Stimulated activated CD4-positive, alpha-beta T cell treated with anti-CD3 and anti-CD28 coated beads, Interleukin-4, amount 100 ng/mL, for 1 hour (primary cell): ENCODE data around the gene TOMT.

Experiments
- DNase-seq: peaks from one replicate; pipeline ENCODE4 v3.0.0-alpha.2; 2020

TOMT gene, protein sequence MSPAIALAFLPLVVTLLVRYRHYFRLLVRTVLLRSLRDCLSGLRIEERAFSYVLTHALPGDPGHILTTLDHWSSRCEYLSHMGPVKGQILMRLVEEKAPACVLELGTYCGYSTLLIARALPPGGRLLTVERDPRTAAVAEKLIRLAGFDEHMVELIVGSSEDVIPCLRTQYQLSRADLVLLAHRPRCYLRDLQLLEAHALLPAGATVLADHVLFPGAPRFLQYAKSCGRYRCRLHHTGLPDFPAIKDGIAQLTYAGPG

DNA sequence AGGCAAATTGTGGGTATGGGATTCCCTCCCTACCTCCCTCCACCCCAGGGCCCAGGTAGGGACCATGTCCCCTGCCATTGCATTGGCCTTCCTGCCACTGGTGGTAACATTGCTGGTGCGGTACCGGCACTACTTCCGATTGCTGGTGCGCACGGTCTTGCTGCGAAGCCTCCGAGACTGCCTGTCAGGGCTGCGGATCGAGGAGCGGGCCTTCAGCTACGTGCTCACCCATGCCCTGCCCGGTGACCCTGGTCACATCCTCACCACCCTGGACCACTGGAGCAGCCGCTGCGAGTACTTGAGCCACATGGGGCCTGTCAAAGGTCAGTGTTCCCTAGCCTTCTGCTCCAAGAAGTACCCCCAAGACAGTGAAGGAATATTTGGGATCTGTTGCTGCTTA is at the start of gene TOMT:
Gene TOMT (plus strand): TSS at position 37 of the 400 bp plus-strand sequence. CDS start 28 bp downstream, at position 65.
- DNase-seq = no peak

GRCh38 chr11:72058416-72059034 is 47.2 kb upstream of the TOMT start:
- DNase-seq = no peak

DNA sequence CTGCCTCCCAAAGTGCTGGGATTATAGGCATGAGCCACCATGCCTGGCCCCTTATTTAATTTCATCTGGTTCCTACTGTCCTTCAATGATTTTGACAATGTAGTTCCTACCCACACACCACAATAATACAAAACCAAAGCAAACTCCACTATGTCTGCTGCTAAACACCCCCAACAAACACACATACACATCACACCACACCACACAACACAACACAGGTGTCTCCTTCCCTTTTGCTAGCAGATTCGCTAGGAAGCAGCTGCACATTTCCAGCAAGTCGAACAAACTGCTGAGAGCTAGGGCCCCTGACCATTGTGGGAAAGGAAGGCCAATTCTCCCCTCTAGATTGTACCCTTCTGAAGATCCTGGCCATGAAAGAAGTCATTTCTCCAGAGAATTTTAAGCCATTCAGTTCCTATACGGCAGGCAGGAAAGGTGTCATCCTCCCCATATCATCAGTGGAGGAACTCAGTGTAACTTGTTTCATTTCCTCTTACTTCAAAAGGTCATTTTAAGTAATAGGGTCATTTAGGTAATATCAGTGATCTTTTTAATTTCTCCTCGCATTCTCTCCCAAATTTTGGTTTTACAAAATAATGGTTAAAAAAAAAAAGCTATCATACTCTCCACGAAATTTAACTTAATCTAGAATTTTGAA is 43.9 kb upstream of the TOMT start:
- no peak for DNase-seq

- no peak for DNase-seq
Observed at GRCh38 chr11:72066855-72067254, 38.9 kb upstream of the TOMT start.

DNA sequence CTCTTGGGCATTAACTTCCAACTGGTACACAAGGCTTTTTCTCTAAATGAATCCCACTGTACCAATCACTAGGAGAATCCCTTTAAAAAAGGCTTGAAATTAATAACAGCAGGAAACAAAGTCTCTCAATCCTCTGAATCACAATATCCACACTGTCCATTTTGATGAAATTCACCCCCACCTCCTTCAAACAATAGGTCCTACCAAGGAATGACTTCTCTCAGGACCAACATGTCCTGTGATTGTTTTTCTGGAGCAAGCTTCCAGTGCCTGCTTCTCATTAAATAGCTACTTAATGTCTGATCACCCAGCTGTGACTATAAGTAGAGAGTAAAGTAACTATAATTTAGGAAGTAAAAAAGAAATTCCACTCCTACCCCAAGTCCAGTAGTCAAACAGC is 38.5 kb upstream of the TOMT start:
- DNase-seq = no peak

DNA sequence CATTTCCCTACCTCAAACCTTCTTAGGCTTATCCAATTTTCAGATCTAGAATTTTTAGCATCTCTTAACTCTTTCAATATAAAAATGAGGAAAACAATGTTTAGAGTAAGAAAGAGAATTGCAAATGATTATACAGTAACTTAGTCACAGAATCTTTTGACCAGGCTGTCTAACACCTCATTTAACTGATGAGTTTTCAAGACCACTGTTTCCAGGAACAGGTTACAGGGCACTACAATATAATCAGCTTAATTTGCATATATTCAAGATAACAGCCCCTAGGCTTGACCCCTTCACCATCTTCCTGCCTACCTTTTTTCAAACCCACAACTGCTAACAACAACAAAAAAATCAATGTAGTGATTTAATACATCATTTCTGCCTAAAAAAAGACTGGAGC is 38.0 kb upstream of the TOMT start:
- DNase-seq = no peak

DNA sequence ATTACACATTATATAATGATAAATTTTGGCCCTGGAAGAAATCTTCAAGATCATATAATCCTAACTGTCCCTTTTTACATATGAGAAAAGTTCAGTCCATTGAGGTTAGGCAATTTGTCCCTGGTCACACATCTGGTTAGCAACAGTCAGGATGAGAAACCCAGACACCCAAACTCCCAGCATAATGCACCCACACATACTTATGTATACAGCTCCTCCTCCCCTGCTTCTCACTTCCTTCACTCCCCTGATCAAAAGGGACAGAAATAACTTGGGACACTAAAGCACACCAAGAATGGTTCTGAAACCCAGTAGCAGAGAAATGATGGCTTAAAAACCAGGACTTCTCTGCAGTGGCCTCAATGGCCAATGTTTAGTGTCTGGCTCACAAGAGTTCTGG is 36.5 kb upstream of the TOMT start:
- no peak for DNase-seq

DNA sequence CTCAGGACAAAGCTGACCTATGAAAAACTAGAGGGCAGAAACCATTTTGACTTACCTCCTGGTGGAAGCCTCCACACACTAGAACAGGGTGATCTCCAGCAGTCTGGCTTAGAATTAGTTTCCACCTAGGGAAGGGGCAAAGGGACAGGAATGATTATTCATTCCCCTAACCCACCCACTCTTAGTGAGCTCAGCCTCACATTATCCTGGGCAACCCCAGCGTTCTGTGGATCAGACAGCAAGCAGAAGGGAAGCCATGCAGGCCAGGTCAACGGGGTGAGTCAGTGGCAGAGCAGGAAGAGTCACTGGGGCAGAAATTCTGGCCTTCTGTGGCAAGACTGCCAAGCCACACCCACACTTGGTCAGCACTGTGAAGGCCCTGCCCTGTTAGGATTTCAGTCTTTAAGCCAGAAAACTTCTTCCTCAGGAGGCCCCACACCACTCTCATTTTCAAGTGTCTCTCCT is 35.9 kb upstream of the TOMT start:
- no peak for DNase-seq

GRCh38 chr11:72070491-72070890 is 35.2 kb upstream of the TOMT start:
- no peak for DNase-seq

DNA sequence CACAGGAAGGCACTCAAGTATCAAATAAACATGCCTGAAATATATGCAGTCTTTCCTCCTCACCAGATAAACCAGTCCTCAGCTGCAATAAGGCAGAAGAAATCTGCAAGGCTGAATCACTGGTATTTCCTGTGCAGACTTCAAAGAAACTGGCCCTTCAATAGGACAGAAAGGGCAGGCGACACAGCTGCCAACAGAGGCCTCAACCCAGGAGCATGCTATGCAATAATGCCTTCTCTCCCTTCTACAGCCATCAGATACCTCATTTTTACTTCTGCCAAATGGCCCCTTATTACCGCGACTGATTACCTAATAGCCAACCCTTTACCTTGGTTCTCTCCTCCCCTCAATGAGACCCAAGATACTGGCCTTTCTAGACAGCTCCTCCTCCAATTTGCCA is 33.4 kb upstream of the TOMT start:
- DNase-seq = no peak

- DNase-seq = no peak
Observed at GRCh38 chr11:72075109-72075508, 30.6 kb upstream of the TOMT start.

GRCh38 chr11:72075756-72076155 is 30.0 kb upstream of the TOMT start:
- no peak for DNase-seq

- no peak for DNase-seq
Observed at GRCh38 chr11:72078477-72078876, 27.2 kb upstream of the TOMT start.

GRCh38 chr11:72079819-72080325 is 25.9 kb upstream of the TOMT start:
- DNase-seq = no peak

DNA sequence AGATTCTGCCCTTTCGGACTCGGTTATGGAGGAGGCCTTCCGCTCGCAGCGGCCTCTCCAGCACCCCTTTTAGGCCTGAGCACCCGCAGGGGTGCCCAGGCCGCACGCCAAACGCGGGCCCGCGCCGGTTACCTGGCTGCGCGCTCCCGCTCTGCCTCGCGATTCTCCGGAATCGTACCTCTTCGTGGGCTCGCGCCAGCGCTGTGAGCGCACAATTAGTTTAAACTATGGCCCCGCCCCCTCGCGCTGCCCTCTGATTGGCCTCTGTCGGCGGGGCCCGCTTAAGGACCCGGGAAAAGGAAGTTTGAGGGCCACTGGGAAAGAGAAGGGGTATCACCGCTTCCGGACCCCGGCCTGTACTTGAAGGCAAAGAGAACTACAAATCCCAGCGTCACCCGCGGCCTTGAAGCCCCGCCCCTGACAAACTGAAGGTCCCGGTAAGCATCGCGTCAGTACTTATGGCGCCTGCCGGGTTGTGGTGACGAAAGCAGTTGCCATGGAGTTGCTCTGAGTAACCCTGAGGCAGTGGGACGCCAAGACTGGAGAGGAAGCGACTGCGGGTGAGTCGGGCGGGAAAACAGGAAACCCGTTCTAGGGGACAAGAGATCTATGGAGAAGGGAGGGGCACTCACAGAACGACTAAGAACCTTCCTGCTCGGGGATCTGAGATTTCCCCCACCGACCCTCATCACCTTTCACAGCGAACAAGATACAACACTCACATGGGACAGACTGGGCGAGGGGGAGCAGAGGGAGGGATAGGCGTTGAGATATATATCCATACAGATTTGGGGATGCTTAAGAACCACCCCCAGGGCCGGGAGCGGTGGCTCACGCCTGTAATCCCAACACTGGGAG is 25.2 kb upstream of the TOMT start, which contains the start of the genes LRRC51 and NUMA1:
Gene LRRC51 (plus strand): TSS at position 525 of the 858 bp plus-strand sequence. CDS start 8,234 bp downstream, outside the sequence.
Gene NUMA1 (minus strand): TSS at position 217 of the 858 bp plus-strand sequence. CDS start 44,599 bp downstream, outside the sequence.
- DNase-seq = peak; percentile 97

GRCh38 chr11:72081184-72081644 is 24.5 kb upstream of the TOMT start:
- DNase-seq = no peak

DNA sequence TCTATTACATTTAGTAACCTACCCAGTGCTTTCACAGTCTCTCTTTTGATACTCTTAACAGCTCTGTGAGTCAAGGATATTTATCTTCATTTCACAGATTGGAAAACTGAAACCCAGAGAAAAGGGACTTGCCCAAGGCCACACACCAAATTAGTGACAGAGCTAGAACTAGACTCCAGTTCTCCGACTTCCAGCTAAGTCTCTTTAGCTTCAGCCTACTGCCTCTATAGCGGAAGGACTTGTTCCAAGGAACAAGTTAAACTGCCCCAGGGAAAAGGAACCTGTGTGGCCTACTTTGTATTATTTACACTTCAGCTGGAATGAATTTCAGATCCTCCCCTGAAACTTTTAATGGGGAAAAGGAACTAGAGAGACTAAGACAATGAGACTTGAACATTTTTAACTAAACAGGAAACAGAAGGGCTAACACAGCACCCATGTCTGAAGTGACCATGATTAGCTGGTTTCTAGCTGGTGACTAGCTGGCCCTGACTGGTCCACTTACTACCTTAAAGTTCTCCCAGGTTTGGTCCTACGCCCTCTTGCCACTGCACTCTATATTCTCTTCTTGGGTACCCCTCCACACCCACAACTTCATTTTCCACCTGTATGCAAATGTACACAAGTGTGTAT is 23.8 kb upstream of the TOMT start:
- DNase-seq = no peak

DNA sequence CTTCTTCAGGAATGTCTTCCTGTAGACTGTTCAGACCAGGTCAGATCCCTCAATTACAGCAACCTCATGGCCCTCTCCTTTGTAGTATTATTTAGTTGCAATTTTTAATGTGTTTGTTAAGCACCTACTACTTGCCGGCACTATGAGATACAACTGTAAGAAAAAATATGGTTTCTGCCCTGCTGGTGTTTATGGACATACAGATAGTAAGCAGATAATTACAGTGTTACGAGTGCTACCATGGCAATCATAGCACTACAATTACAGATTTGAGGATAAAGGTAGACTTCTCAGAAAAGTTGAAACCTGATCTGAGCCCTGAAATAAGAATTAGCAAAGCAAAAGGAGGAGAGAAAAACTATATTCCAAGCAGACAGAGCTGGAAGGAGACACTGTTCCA is 22.3 kb upstream of the TOMT start:
- DNase-seq = no peak

DNA sequence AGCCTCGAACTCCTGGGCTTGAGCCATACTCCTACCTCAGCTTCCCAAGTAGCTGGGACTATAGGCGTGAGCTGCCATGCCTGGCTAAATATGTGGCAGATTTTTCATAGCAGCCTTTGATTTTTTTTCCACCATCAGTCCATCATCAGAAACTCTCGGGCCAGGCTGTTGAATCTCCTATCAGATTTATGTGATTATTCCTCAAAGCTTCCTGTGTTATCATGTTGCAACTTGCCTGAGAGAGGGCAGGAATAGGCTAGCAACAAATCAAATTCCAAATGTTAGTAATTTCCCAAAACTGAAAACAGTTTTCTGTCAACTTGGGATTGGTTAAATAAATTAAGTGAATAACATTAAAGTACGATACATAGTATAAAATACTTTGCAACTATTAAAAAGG is 21.6 kb upstream of the TOMT start:
- DNase-seq = no peak

DNA sequence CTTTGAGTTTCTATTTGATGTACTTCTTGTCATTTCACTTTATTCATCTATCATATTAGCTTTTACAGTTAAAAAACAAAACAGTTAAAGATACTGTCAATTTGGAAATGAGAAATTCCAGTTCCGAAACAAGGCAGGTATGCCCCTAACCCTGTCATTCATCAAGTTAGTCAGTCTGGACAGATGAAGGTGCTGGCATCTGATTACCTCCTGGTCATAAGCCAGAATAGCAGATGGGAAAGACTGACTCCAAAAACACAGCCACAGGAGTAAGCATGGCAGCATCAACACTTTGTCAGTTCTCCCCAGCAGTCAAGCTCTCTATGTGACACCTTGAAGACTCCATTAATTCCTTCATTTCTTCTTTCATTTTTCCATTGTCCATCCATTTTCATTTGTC is 20.8 kb upstream of the TOMT start:
- DNase-seq = no peak

DNA sequence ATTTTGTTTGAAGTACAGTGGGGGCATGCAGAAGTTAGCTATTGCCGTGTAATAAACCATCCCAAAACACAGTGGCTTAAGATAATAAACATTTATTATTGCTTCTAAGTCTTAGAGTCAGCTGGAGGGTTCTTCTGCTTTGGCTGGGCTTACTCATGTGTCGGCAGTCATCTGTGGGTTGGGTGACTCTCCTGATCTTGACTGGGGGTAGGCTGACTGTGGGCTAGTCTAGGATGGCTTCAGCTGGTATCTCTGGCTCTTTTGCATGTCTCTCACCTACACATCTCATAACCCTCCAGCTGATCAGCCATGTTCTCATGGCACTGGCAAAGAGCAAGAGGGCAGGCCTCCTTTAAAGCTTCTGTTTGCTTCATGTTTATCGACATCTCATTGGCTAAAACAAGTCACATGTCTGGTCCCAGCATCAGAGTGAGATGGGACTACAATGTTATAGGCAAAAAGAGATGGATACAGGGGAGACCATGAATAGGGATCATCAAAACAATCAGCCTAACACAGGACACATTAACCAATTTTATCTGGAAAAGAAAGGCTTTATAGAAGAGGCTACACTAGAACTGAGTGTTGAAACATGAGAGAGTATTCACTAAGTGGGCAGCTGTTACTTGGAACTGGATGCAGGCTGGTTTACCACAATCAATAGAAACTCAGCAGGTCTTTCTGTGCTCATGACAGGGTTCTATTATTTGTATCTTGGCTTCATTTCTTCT is 19.9 kb upstream of the TOMT start:
- no peak for DNase-seq
